Kidney (tissue), 14 donors: ENCODE data around the gene PIGS. TPM values are rescaled to one million over a fixed set of nuclear protein-coding genes. Genes with fewer than 3 reads are reported as not detected.
"Not testable (repeated sequence)": the region's sequence is repeated elsewhere in the genome, so short reads cannot be mapped to it uniquely, and the experiment has no call there.

ENCODE experiments used
- DNase-seq, 5 donors: peaks; one replicate each; pipeline ENCODE4 v3.0.0-alpha.2; 2013 to 2020
- FAIRE-seq: peaks from 2 replicates; lab custom pipeline; 2012; peaks lifted over from hg19 to GRCh38; lab: Jason Lieb, UNC
- H3K27ac ChIP-seq, 2 donors: one replicate each; pipeline ENCODE4 v1.7.0; 2013; ENCODE audit warnings: low read depth in 2 of 2, low read length in 2 of 2, inconsistent platforms in 1 of 2
- H3K27me3 ChIP-seq: one replicate; pipeline ENCODE4 v1.7.1; 2013; ENCODE audit warnings: low read length, inconsistent platforms; ENCODE audit not compliant: control insufficient read depth, insufficient read depth
- H3K36me3 ChIP-seq, 3 donors: one replicate each; pipeline versions ENCODE4 v1.7.0 to v1.7.1; 2013; ENCODE audit warnings: low read length in 3 of 3, control low read depth in 1 of 3, inconsistent platforms in 1 of 3; ENCODE audit not compliant: insufficient read depth in 3 of 3, control insufficient read depth in 2 of 3
- H3K4me1 ChIP-seq, 3 donors: one replicate each; pipeline versions ENCODE4 v1.7.0 to v1.7.1; 2013; ENCODE audit warnings: low read length in 3 of 3, inconsistent platforms in 1 of 3, low read depth in 1 of 3; ENCODE audit not compliant: control insufficient read depth in 2 of 3, insufficient read depth in 2 of 3
- H3K4me3 ChIP-seq, 3 donors: one replicate each; pipeline versions ENCODE4 v1.7.0 to v1.8.1; 2013; ENCODE audit warnings: low read length in 3 of 3, control low read depth in 1 of 3, inconsistent platforms in 1 of 3
- H3K9ac ChIP-seq, 3 donors: one replicate each; pipeline versions ENCODE4 v1.7.0 to v1.7.1; 2013; ENCODE audit warnings: low read length in 3 of 3, control low read depth in 1 of 3, inconsistent platforms in 1 of 3
- H3K9me3 ChIP-seq, 3 donors: one replicate each; pipeline versions ENCODE4 v1.7.0 to v1.7.1; 2013; ENCODE audit warnings: low read length in 3 of 3, control low read depth in 1 of 3, inconsistent platforms in 1 of 3; ENCODE audit not compliant: control insufficient read depth in 2 of 3, insufficient read depth in 1 of 3
- intact Hi-C: fragments of 100-400 bp; cut with DNase I; formaldehyde crosslinking; loops from one replicate; pipeline ENCODE4 v1.11.1; 2022
- polyA plus RNA-seq: library from polyadenylated mRNA; stranded (reverse); fragments of 350-450 nt; fragmentation: Illumina TruSeq; extraction: RNeasy Lipid Tissue Mini Kit (QIAGEN cat#74804); gene quantifications from one replicate; pipeline ENCODE4 v1.2.3, GENCODE V29; 2014; ENCODE audit warnings: low read depth, low replicate concordance; ENCODE audit not compliant: insufficient read depth
- total RNA-seq: library from RNA; stranded (reverse); fragmentation: NEBNext Ultra II Directional; extraction: Animal tissue kit (Norgen Biotek cat#: 25700); gene quantifications from one replicate; pipeline ENCODE4 v1.2.1, GENCODE V29; 2021
- TF ChIP-seq, protein P1 (sequence below): IDR thresholded peaks from 3 replicates; pipeline ENCODE4 v1.5.1; 2012; ENCODE audit warnings: mild to moderate bottlenecking, moderate library complexity, borderline replicate concordance; ENCODE audit not compliant: insufficient read depth; ENCODE audit errors: extremely low read depth
- donor health status: control.
- donor health status: control.
- donor health status: control.
- donor health status: control.
- donor health status: control.
- donor health status: DM: yes; HTN: yes; CAD: no.
- donor health status: Normal renal cell carcinoma (clear cell type).

PIGS gene
- total and polyA plus RNA-seq, 2 donors from 2014 or later = 60.6 to 75.0 TPM

DNA sequence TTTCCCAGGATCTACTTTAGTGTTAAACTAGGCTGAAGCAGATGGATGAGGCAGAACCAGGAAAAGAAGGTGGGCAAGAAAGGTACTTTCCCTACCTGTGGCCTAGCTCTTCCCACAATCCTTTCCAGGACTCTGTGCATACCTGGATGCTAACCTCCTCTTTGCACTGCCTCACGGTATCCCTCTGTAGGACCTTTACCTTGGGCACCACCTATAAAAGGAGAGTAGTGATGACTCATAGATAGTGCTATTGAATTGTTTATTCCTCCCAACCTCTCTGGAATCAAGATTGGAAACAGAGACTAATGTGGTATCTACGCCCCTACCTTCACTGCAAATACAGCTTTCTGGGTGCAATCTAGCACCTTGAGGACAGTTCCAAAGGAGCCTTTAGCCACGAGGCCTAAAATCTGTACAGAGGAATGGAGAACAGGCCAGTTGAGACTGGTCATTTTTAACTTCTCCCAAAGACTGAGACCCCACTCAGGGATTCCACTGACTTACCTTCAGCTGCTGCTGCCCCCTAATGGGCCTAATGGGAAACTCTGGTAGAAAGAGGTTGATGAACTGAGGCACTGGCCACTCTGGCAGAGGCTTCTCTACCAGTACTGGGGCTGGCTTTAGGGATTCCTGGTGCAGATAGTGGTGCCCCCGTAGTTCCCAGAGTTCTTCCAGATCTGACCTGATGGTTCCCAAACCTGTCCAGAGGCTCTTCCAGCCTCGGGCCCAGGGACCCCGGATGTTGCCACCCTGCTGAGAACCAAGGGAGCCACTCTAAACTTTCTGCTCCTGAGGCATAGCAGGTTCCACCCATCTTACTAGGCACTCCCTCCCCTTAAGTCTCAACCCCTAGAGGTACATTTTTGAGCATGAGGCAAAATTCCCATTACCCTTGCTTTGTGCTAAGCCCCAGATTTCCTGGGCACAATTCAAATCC, 41.9 kb upstream of the PIGS start:
- FAIRE-seq (no peak), DNase-seq (peak in 3 of 5 donors; percentile 33 to 76 (median 52))
- Histone ChIP-seq H3K27ac (no peak overlapping the region), H3K4me3 (peak overlapping the region in 1 of 3 donors; percentile 18), H3K36me3 (peaks cover 9 to 30% (median 27%) of the 10 kb centered on the region in 3 donors), H3K9me3 (no peaks in the 10 kb centered on the region), H3K4me1 (no peaks in the 10 kb centered on the region), H3K9ac (no peak overlapping the region), H3K27me3 (no peaks in the 10 kb centered on the region)
- TF ChIP-seq, protein P1, sequence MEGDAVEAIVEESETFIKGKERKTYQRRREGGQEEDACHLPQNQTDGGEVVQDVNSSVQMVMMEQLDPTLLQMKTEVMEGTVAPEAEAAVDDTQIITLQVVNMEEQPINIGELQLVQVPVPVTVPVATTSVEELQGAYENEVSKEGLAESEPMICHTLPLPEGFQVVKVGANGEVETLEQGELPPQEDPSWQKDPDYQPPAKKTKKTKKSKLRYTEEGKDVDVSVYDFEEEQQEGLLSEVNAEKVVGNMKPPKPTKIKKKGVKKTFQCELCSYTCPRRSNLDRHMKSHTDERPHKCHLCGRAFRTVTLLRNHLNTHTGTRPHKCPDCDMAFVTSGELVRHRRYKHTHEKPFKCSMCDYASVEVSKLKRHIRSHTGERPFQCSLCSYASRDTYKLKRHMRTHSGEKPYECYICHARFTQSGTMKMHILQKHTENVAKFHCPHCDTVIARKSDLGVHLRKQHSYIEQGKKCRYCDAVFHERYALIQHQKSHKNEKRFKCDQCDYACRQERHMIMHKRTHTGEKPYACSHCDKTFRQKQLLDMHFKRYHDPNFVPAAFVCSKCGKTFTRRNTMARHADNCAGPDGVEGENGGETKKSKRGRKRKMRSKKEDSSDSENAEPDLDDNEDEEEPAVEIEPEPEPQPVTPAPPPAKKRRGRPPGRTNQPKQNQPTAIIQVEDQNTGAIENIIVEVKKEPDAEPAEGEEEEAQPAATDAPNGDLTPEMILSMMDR = peak; percentile 66
- intact Hi-C loops = loop anchor here (10.0 kb wide), 1 partner anchor 118 kb away; no protein-coding TSS in a partner anchor

DNA sequence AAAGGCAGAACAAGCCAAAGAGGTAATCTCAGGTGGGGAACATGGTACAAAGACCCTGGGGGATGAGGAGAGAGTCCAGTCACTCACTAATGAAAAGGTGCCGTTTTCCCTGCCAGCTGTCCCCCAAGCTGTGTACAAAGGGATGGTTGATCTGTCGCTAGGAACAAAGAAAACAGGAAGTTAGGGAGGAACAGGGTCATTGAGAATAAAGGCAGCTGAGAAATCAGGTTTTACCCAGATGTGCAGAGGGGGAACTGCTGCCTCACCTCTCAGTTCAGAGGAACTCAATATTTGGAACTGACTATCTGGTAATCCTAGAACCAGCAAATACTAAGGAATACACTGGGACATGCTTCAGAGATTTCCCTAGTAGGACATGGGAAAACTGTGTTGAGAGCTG, 41.2 kb upstream of the PIGS start:
- Histone ChIP-seq H3K4me1 (no peaks in the 10 kb centered on the region), H3K9ac (no peak overlapping the region), H3K27me3 (no peaks in the 10 kb centered on the region), H3K36me3 (peaks cover 8 to 28% (median 27%) of the 10 kb centered on the region in 3 donors), H3K9me3 (no peaks in the 10 kb centered on the region), H3K4me3 (no peak overlapping the region), H3K27ac (no peak overlapping the region)
- DNase-seq (peak in 1 of 5 donors; percentile 9), FAIRE-seq (no peak)
- TF ChIP-seq, protein P1 = no peak
- intact Hi-C loops = loop anchor here (10.0 kb wide), 1 partner anchor 118 kb away; no protein-coding TSS in a partner anchor

DNA sequence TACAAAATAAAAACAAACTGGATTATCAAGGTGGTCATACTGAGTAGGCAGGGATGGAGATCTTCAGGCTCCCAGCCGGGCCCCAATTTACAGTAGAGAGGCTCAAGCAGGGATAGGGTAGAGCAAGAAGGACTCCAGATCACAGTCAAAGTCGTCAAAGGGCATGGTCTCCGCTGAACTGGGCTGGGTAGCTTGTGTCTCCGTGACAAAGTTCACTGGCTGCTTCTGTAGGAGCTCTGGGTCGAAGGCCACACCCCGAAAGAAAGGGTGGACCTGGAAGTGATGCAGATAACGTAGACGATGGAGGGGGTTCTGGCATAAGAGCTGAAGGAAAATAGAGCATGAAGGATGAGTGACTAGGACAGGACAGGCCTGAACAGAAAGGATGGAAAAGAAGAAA, 39.1 kb upstream of the PIGS start:
- Histone ChIP-seq H3K9ac (no peak overlapping the region), H3K4me3 (no peak overlapping the region), H3K27me3 (no peaks in the 10 kb centered on the region), H3K36me3 (peaks cover 0 to 10% (median 6%) of the 10 kb centered on the region in 3 donors), H3K9me3 (no peaks in the 10 kb centered on the region), H3K27ac (peak overlapping the region in 1 of 2 donors; percentile 23), H3K4me1 (no peaks in the 10 kb centered on the region)
- FAIRE-seq (no peak), DNase-seq (no peak)
- intact Hi-C loops = loop anchor here (10.0 kb wide), 1 partner anchor 116 kb away; no protein-coding TSS in a partner anchor
- TF ChIP-seq, protein P1 = no peak

DNA sequence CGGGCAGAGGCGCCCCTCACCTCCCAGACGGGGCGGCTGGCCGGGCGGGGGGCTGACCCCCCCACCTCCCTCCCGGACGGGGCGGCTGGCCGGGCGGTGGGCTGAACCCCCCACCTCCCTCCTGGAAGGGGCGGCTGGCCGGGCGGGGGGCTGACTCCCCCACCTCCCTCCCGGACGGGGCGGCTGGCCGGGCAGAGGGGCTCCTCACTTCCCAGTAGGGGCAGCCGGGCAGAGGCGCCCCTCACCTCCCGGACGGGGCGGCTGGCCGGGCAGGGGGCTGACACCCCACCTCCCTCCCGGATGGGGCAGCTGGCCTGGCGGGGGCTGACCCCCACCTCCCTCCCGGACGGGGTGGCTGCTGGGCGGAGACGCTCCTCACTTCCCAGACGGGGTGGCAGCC, 32.7 kb upstream of the PIGS start:
- H3K27ac ChIP-seq, intact Hi-C loops, H3K36me3 ChIP-seq, H3K9me3 ChIP-seq, FAIRE-seq, H3K9ac ChIP-seq, H3K27me3 ChIP-seq, H3K4me1 ChIP-seq, H3K4me3 ChIP-seq, DNase-seq: not testable (repeated sequence)
